ENCODE measurements around the gene FERMT3. TPM values are rescaled to one million over a fixed set of nuclear protein-coding genes. Genes with fewer than 3 reads are reported as not detected.

The FERMT3 gene
- total RNA-seq, 1 experiment from 2014 or later: 10.6 TPM

GRCh38 chr11:64243236-64243854, 36.8 kb downstream of the FERMT3 start:
- no peak overlapping the region for H3K18ac ChIP-seq (ENCODE audit: insufficient read length, low read depth, low read length)
- no peak overlapping the region for H2AK5ac ChIP-seq (ENCODE audit: insufficient read length, low read length)
- Mint-ChIP-seq H3K27ac (peak overlapping the region; percentile 40 to 86 (median 75); a peak in 4 of 7 replicates), H3K4me3 (peak overlapping the region; percentile 85 to 93), H3K9me3 (no peaks in the 10 kb centered on the region; a peak in 1 of 5 replicates), H3K27me3 (ENCODE audit: low read depth) (no peaks in the 10 kb centered on the region), H3K36me3 (ENCODE audit: insufficient read depth in 1 of 3, low read depth in 3 of 3) (peaks cover 13 to 31% (median 17%) of the 10 kb centered on the region in 3 experiments), H3K4me1 (peaks cover 28 to 35% of the 10 kb centered on the region in 2 experiments)
- no peak overlapping the region for H4K8ac ChIP-seq (replicated peaks; ENCODE audit: insufficient read length, low read depth, low read length)
- no peak overlapping the region for H3K14ac ChIP-seq (ENCODE audit: insufficient read depth, low read length)
- no peak overlapping the region for H4K91ac ChIP-seq (ENCODE audit: insufficient read length, low read depth, low read length)
- H3T11ph ChIP-seq (ENCODE audit: low read length): no peak overlapping the region
- H3K27ac ChIP-seq (ENCODE audit: insufficient read length, low read depth, low read length): no peak overlapping the region
- no peak overlapping the region for H2BK5ac ChIP-seq (ENCODE audit: insufficient read length, low read length)
- H4K20me1 ChIP-seq (ENCODE audit: control insufficient read depth, insufficient read depth, insufficient read length): no peaks in the 10 kb centered on the region
- no peak overlapping the region for H3K4ac ChIP-seq (ENCODE audit: low read depth, low read length)
- peaks cover 9% of the 10 kb centered on the region; the same call in 1 of the 2 replicates for H3K79me2 ChIP-seq (ENCODE audit: insufficient read depth, low read length)
- no peak overlapping the region for H2BK120ac ChIP-seq (ENCODE audit: low read depth, low read length, poor library complexity, severe bottlenecking)
- H2AFZ ChIP-seq (ENCODE audit: low read length): no peak overlapping the region
- no peak overlapping the region for H2BK12ac ChIP-seq (ENCODE audit: insufficient read length, low read depth, low read length)
- H3K56ac ChIP-seq (ENCODE audit: insufficient read length, low read depth, low read length): no peak overlapping the region
- H3K23me2 ChIP-seq (ENCODE audit: insufficient read length, low read depth, low read length, poor library complexity, severe bottlenecking): peaks cover 21% of the 10 kb centered on the region
- H3K4me2 ChIP-seq (ENCODE audit: insufficient read depth, insufficient read length, low read length): no peak overlapping the region
- no peak overlapping the region for H3K9ac ChIP-seq (ENCODE audit: extremely low read depth, insufficient read length, low read length)
- no peak overlapping the region for H4K5ac ChIP-seq (ENCODE audit: insufficient read length, low read depth, low read length)
- H3K4me1 ChIP-seq (ENCODE audit: insufficient read depth, low read length): no peaks in the 10 kb centered on the region
- TF ChIP-seq, protein P1, sequence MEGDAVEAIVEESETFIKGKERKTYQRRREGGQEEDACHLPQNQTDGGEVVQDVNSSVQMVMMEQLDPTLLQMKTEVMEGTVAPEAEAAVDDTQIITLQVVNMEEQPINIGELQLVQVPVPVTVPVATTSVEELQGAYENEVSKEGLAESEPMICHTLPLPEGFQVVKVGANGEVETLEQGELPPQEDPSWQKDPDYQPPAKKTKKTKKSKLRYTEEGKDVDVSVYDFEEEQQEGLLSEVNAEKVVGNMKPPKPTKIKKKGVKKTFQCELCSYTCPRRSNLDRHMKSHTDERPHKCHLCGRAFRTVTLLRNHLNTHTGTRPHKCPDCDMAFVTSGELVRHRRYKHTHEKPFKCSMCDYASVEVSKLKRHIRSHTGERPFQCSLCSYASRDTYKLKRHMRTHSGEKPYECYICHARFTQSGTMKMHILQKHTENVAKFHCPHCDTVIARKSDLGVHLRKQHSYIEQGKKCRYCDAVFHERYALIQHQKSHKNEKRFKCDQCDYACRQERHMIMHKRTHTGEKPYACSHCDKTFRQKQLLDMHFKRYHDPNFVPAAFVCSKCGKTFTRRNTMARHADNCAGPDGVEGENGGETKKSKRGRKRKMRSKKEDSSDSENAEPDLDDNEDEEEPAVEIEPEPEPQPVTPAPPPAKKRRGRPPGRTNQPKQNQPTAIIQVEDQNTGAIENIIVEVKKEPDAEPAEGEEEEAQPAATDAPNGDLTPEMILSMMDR (conservative IDR thresholded peaks at IDR 0.05): no peak
- H3K9me3 ChIP-seq (ENCODE audit: control insufficient read depth, low read depth, low read length): no peaks in the 10 kb centered on the region
- no peak for DNase-seq
- H2BK15ac ChIP-seq (ENCODE audit: low read depth, low read length): no peak overlapping the region
- H3K27me3 ChIP-seq (ENCODE audit: insufficient read depth, low read length): no peaks in the 10 kb centered on the region
- H3K79me1 ChIP-seq (ENCODE audit: insufficient read depth, low read depth, low read length, poor library complexity, severe bottlenecking): no peaks in the 10 kb centered on the region
- no CpG with 5 or more reads among the region's 8 CpGs for WGBS (ENCODE audit: extremely low coverage, insufficient read length, low lambda C conversion rate)
- no peak overlapping the region for H3K23ac ChIP-seq (ENCODE audit: insufficient read length, low read depth, low read length)
- no peak overlapping the region for H2BK20ac ChIP-seq (ENCODE audit: low read depth, low read length, poor library complexity, severe bottlenecking)
